Measurements from ENCODE around the gene RAB7B. TPM values are rescaled to one million over a fixed set of nuclear protein-coding genes. Genes with fewer than 3 reads are reported as not detected.

Gene RAB7B
- total RNA-seq, 4 donors from 2014 or later, result 21.6 to 55.5 (median 26.8) TPM

DNA sequence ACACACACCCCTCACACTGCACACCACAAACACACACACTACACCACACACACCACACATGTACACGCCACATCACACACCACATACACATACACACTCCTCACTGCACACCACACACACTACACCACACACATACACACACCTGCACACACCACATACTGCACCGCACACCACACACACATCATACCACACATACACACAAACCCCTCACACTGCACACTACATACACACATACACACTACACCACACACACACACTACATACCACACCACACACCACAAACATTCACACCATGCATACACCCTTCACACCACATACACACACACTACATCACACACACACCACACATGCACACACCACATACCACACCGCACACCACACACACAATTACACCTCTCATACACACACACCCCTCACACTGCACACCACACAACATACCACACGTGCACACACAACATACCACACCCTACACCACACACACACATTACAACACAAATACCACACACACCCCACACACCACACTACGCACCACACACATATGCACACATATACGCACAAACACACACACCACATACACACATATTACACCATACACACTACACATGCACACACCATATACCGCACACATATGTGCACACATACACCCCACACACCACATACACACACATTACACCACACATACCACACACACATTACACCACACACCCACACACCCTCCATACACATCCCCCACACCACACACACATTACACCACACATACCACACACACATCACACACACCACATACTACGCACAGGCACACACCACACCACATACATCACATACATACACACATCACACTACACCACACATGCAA, 29.6 kb downstream of the RAB7B start:
- Histone ChIP-seq H3K27me3 (no peaks in the 10 kb centered on the region), H3K27ac (no peak overlapping the region), H3K9me3 (no peaks in the 10 kb centered on the region), H3K36me3 (peaks cover 7% of the 10 kb centered on the region), H3K4me3 (no peak overlapping the region), H3K4me1 (peaks cover 19% of the 10 kb centered on the region)
- WGBS, result 94% methylated on average over 8 of the region's 8 CpGs
- TF ChIP-seq, protein P1, sequence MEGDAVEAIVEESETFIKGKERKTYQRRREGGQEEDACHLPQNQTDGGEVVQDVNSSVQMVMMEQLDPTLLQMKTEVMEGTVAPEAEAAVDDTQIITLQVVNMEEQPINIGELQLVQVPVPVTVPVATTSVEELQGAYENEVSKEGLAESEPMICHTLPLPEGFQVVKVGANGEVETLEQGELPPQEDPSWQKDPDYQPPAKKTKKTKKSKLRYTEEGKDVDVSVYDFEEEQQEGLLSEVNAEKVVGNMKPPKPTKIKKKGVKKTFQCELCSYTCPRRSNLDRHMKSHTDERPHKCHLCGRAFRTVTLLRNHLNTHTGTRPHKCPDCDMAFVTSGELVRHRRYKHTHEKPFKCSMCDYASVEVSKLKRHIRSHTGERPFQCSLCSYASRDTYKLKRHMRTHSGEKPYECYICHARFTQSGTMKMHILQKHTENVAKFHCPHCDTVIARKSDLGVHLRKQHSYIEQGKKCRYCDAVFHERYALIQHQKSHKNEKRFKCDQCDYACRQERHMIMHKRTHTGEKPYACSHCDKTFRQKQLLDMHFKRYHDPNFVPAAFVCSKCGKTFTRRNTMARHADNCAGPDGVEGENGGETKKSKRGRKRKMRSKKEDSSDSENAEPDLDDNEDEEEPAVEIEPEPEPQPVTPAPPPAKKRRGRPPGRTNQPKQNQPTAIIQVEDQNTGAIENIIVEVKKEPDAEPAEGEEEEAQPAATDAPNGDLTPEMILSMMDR (IDR thresholded peaks at IDR 0.05), result no peak
- no peak for TF ChIP-seq POLR2A (IDR thresholded peaks at IDR 0.05)
- no peak for TF ChIP-seq EP300 (IDR thresholded peaks at IDR 0.05)
- peak in 1 of 2 donors; percentile 19 for DNase-seq (ENCODE audit: low spot score in 2 of 2)

DNA sequence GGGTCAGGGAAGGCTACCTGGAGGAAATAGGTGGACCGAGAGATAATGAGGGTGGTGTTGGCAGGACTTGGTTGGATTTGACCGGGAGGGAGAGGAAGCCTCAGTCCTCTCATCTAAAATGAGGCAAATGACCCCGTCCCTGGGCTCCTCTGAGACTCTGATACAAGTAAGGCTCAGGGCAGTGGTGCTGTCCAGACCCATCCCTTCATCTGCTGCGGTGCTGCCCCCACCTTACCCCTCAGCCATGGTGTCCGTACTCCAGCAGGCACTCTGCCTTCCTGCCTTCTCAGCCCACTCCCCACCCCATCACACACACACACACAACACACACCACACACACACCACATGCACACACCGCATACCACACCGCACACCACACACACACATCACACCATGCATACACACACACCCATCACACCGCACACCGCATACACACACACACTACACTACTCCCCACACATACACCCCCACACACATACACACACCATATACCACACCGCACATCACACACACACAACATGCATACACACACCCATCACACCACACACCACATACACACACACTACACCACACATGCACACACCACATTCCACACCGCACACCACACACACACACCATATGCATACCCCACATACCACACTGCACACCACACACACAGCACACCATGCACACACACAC, 30.6 kb downstream of the RAB7B start:
- no peak overlapping the region for H3K27ac ChIP-seq
- WGBS, result 74% methylated on average over 11 of the region's 11 CpGs
- DNase-seq (ENCODE audit: low spot score in 2 of 2), result peak in 1 of 2 donors; percentile 24
- H3K4me3 ChIP-seq, result no peak overlapping the region
- no peaks in the 10 kb centered on the region for H3K27me3 ChIP-seq
- no peaks in the 10 kb centered on the region for H3K9me3 ChIP-seq
- peaks cover 19% of the 10 kb centered on the region for H3K4me1 ChIP-seq
- TF ChIP-seq POLR2A (IDR thresholded peaks at IDR 0.05) (no peak), EP300 (IDR thresholded peaks at IDR 0.05) (no peak), POLR2AphosphoS5 (IDR thresholded peaks at IDR 0.05) (no peak)
- TF ChIP-seq, protein P1 (IDR thresholded peaks at IDR 0.05), result no peak
- H3K36me3 ChIP-seq, result no peaks in the 10 kb centered on the region

GRCh38 chr1:205972081-205972480, 31.1 kb downstream of the RAB7B start:
- Histone ChIP-seq H3K4me3 (no peak overlapping the region), H3K36me3 (no peaks in the 10 kb centered on the region), H3K9me3 (no peaks in the 10 kb centered on the region), H3K27ac (no peak overlapping the region), H3K4me1 (peaks cover 18% of the 10 kb centered on the region), H3K27me3 (no peaks in the 10 kb centered on the region)
- 62% methylated on average over 4 of the region's 4 CpGs for WGBS
- TF ChIP-seq, protein P1 (IDR thresholded peaks at IDR 0.05), result no peak
- TF ChIP-seq POLR2AphosphoS5 (IDR thresholded peaks at IDR 0.05) (no peak), EP300 (IDR thresholded peaks at IDR 0.05) (no peak), POLR2A (IDR thresholded peaks at IDR 0.05) (no peak)
- DNase-seq (ENCODE audit: low spot score in 2 of 2), result peak in 1 of 2 donors; percentile 29

GRCh38 chr1:205971082-205971481, 32.1 kb downstream of the RAB7B start:
- Histone ChIP-seq H3K27me3 (peaks cover 3% of the 10 kb centered on the region), H3K4me1 (peaks cover 8% of the 10 kb centered on the region), H3K36me3 (no peaks in the 10 kb centered on the region), H3K4me3 (no peak overlapping the region), H3K27ac (no peak overlapping the region), H3K9me3 (no peaks in the 10 kb centered on the region)
- TF ChIP-seq POLR2AphosphoS5 (IDR thresholded peaks at IDR 0.05), result no peak
- no peak for TF ChIP-seq POLR2A (IDR thresholded peaks at IDR 0.05)
- TF ChIP-seq EP300 (IDR thresholded peaks at IDR 0.05), result no peak
- TF ChIP-seq, protein P1 (IDR thresholded peaks at IDR 0.05), result no peak
- DNase-seq (ENCODE audit: low spot score in 2 of 2), result peak in 1 of 2 donors; percentile 10
- 74% methylated on average over 4 of the region's 4 CpGs for WGBS

DNA sequence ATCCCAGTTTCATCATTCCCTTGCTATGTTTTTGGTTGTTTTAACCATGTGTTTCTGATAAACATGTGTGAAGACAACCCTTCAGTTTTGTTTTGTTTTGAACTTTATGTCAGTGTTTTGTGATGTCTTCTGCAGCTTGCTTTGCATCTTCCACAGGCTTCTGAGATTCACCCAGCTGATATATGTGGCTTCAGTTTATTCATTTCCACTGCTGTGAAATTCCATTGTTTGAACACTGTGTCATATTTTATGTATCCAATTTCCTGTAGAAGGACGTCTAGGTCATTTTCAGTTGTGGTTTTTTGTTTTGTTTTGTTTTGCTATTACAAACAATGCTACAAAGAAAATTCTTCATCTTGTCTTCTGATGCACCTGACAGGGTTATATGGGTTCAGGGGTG, 32.7 kb downstream of the RAB7B start:
- no peak for DNase-seq (ENCODE audit: low spot score in 2 of 2)
- no peaks in the 10 kb centered on the region for H3K36me3 ChIP-seq
- WGBS, result 39% methylated on average over 1 of the region's 1 CpG
- peaks cover 3% of the 10 kb centered on the region for H3K4me1 ChIP-seq
- TF ChIP-seq POLR2AphosphoS5 (IDR thresholded peaks at IDR 0.05) (no peak), EP300 (IDR thresholded peaks at IDR 0.05) (no peak), POLR2A (IDR thresholded peaks at IDR 0.05) (no peak)
- TF ChIP-seq, protein P1 (IDR thresholded peaks at IDR 0.05), result no peak
- H3K27me3 ChIP-seq, result peaks cover 4% of the 10 kb centered on the region
- no peak overlapping the region for H3K4me3 ChIP-seq
- no peaks in the 10 kb centered on the region for H3K9me3 ChIP-seq
- no peak overlapping the region for H3K27ac ChIP-seq

Measured in suprapubic skin (tissue), 4 donors.